ENCODE results near the gene CLDN15.
A peak's percentile ranks its signal among the peaks of the same experiment; 100 is the strongest.
"Not testable (repeated sequence)": the region's sequence is repeated elsewhere in the genome, so short reads cannot be mapped to it uniquely, and the experiment has no call there.

Gene CLDN15

GRCh38 chr7:101237206-101238067 lies at the start of gene CLDN15:
TSS of gene CLDN15 (minus strand) at chr7:101237802. CDS start at chr7:101237581, 221 bp downstream.
- DNase-seq (ENCODE audit: low read depth), result no peak

- no peak for DNase-seq (ENCODE audit: low read depth)
These were observed 49.4 kb upstream of the CLDN15 start for GRCh38 chr7:101287032-101287431.

- not testable (repeated sequence) for DNase-seq (ENCODE audit: low read depth)
These were observed 48.3 kb upstream of the CLDN15 start for GRCh38 chr7:101285880-101286279.

GRCh38 chr7:101285171-101285570 lies 47.6 kb upstream of the CLDN15 start:
- DNase-seq (ENCODE audit: low read depth), result no peak

GRCh38 chr7:101280912-101281311 lies 43.3 kb upstream of the CLDN15 start:
- not testable (repeated sequence) for DNase-seq (ENCODE audit: low read depth)

- no peak for DNase-seq (ENCODE audit: low read depth)
These were observed 41.1 kb upstream of the CLDN15 start for GRCh38 chr7:101278461-101279292.

GRCh38 chr7:101277155-101277554 lies 39.6 kb upstream of the CLDN15 start:
- DNase-seq (ENCODE audit: low read depth), result no peak

- DNase-seq (ENCODE audit: low read depth), result no peak
These were observed 35.6 kb upstream of the CLDN15 start for GRCh38 chr7:101273206-101273605.

GRCh38 chr7:101271021-101271420 lies 33.4 kb upstream of the CLDN15 start:
- no peak for DNase-seq (ENCODE audit: low read depth)

GRCh38 chr7:101269664-101270063 lies 32.1 kb upstream of the CLDN15 start:
- no peak for DNase-seq (ENCODE audit: low read depth)

- DNase-seq (ENCODE audit: low read depth), result no peak
These were observed 28.3 kb upstream of the CLDN15 start for GRCh38 chr7:101265622-101266516.

- not testable (repeated sequence) for DNase-seq (ENCODE audit: low read depth)
These were observed 26.6 kb upstream of the CLDN15 start for GRCh38 chr7:101264102-101264706.

GRCh38 chr7:101258243-101258731 lies 20.7 kb upstream of the CLDN15 start:
- no peak for DNase-seq (ENCODE audit: low read depth)

- DNase-seq (ENCODE audit: low read depth), result no peak
These were observed 18.2 kb upstream of the CLDN15 start for GRCh38 chr7:101255796-101256195.

GRCh38 chr7:101253199-101253598 lies 15.6 kb upstream of the CLDN15 start:
- not testable (repeated sequence) for DNase-seq (ENCODE audit: low read depth)

GRCh38 chr7:101251871-101252659 lies 14.5 kb upstream of the CLDN15 start:
- peak; percentile 76 for DNase-seq (ENCODE audit: low read depth)

GRCh38 chr7:101250324-101250723 lies 12.7 kb upstream of the CLDN15 start:
- no peak for DNase-seq (ENCODE audit: low read depth)

- no peak for DNase-seq (ENCODE audit: low read depth)
These were observed 10.7 kb upstream of the CLDN15 start for GRCh38 chr7:101248276-101248675.

GRCh38 chr7:101245147-101245668 lies 7.6 kb upstream of the CLDN15 start:
- DNase-seq (ENCODE audit: low read depth), result no peak
